ENCODE results near the gene SIRT7. TPM values are rescaled to one million over a fixed set of nuclear protein-coding genes. Genes with fewer than 3 reads are reported as not detected.
A peak's percentile ranks its signal among the peaks of the same experiment; 100 is the strongest.

The SIRT7 gene
- 10 to 100 TPM; 55.1 to 61.0 TPM for total RNA-seq

- H3K4me3 Mint-ChIP-seq = peak within 1 kb of the TSS; percentile 78
- ATAC-seq (peak; percentile 89), DNase-seq (peak; percentile 86)
- CTCF ChIA-PET = interaction anchor here (0.9 to 4.2 kb wide), 6 partner anchors 9 to 120 kb away, joined by 3 to 26 read pairs (median 5); partner anchors contain the start of genes DCXR and MAFG
- H3K27ac Mint-ChIP-seq = peak within 1 kb of the TSS; percentile 82
- no peaks in the 10 kb centered on the region for H3K27me3 Mint-ChIP-seq
- H3K36me3 Mint-ChIP-seq = peaks cover 29% of the 10 kb centered on the region
- peaks cover 28% of the 10 kb centered on the region for H3K4me1 Mint-ChIP-seq
- no peaks in the 10 kb centered on the region for H3K9me3 Mint-ChIP-seq (ENCODE audit: low read depth)
Observed at GRCh38 chr17:81917565-81918332, at the start of gene SIRT7. SIRT7 (minus strand) TSS chr17:81918176; CDS start chr17:81918131, 45 bp downstream.

- H3K4me1 Mint-ChIP-seq = peaks cover 7% of the 10 kb centered on the region
- H3K27me3 Mint-ChIP-seq = peaks cover 29% of the 10 kb centered on the region
- CTCF ChIA-PET = interaction anchor here (1.1 to 2.8 kb wide), 5 partner anchors 10 to 71 kb away, joined by 3 to 20 read pairs (median 5); partner anchors contain the start of gene DCXR
- DNase-seq (no peak), ATAC-seq (no peak)
- H3K4me3 Mint-ChIP-seq = no peak overlapping the region
- H3K9me3 Mint-ChIP-seq (ENCODE audit: low read depth) = no peaks in the 10 kb centered on the region
- no peaks in the 10 kb centered on the region for H3K36me3 Mint-ChIP-seq
- no peak overlapping the region for H3K27ac Mint-ChIP-seq
Observed at GRCh38 chr17:81967244-81967532, 49.2 kb upstream of the SIRT7 start.

GRCh38 chr17:81966343-81967243 is 48.6 kb upstream of the SIRT7 start:
- CTCF ChIA-PET = interaction anchor here (1.1 to 2.8 kb wide), 3 partner anchors 10 to 54 kb away, joined by 3 to 20 read pairs (median 4); no protein-coding TSS in a partner anchor
- H3K4me1 Mint-ChIP-seq = peaks cover 7% of the 10 kb centered on the region
- no peak overlapping the region for H3K27ac Mint-ChIP-seq
- H3K9me3 Mint-ChIP-seq (ENCODE audit: low read depth) = no peaks in the 10 kb centered on the region
- no peak overlapping the region for H3K4me3 Mint-ChIP-seq
- no peak for DNase-seq
- no peak for ATAC-seq
- H3K36me3 Mint-ChIP-seq = no peaks in the 10 kb centered on the region
- H3K27me3 Mint-ChIP-seq = peaks cover 31% of the 10 kb centered on the region

- Mint-ChIP-seq H3K4me1 (peaks cover 7% of the 10 kb centered on the region), H3K9me3 (ENCODE audit: low read depth) (no peaks in the 10 kb centered on the region), H3K4me3 (no peak overlapping the region), H3K27ac (no peak overlapping the region), H3K27me3 (peaks cover 31% of the 10 kb centered on the region), H3K36me3 (no peaks in the 10 kb centered on the region)
- CTCF ChIA-PET = interaction anchor here (1.8 to 2.4 kb wide), 2 partner anchors 40 to 56 kb away, joined by 4 to 13 read pairs; no protein-coding TSS in a partner anchor
- DNase-seq = no peak
- ATAC-seq = no peak
Observed at GRCh38 chr17:81964081-81964849, 46.3 kb upstream of the SIRT7 start.

GRCh38 chr17:81962499-81963441 is 44.8 kb upstream of the SIRT7 start:
- ATAC-seq (no peak), DNase-seq (no peak)
- Mint-ChIP-seq H3K36me3 (no peaks in the 10 kb centered on the region), H3K4me1 (no peaks in the 10 kb centered on the region), H3K27me3 (peaks cover 41% of the 10 kb centered on the region), H3K4me3 (no peak overlapping the region), H3K9me3 (ENCODE audit: low read depth) (no peaks in the 10 kb centered on the region), H3K27ac (no peak overlapping the region)
- CTCF ChIA-PET = interaction anchor here (0.6 to 2.4 kb wide), 5 partner anchors 15 to 68 kb away, joined by 3 to 13 read pairs (median 3); partner anchors contain the start of genes CENPX and LRRC45

- Mint-ChIP-seq H3K4me1 (no peaks in the 10 kb centered on the region), H3K27ac (no peak overlapping the region), H3K36me3 (no peaks in the 10 kb centered on the region), H3K27me3 (peaks cover 47% of the 10 kb centered on the region), H3K4me3 (no peak overlapping the region), H3K9me3 (ENCODE audit: low read depth) (no peaks in the 10 kb centered on the region)
- CTCF ChIA-PET = interaction anchor here (0.6 to 2.7 kb wide), 7 partner anchors 11 to 69 kb away, joined by 3 to 181 read pairs (median 13); partner anchors contain the start of genes CENPX and LRRC45
- no peak for ATAC-seq
- no peak for DNase-seq
Observed at GRCh38 chr17:81961521-81962498, 43.8 kb upstream of the SIRT7 start.

- ATAC-seq = no peak
- Mint-ChIP-seq H3K36me3 (no peaks in the 10 kb centered on the region), H3K9me3 (ENCODE audit: low read depth) (no peaks in the 10 kb centered on the region), H3K27me3 (peaks cover 47% of the 10 kb centered on the region), H3K4me1 (no peaks in the 10 kb centered on the region), H3K27ac (no peak within 1 kb of the TSS), H3K4me3 (no peak within 1 kb of the TSS)
- DNase-seq = no peak
- CTCF ChIA-PET = interaction anchor here (1.1 to 2.7 kb wide), 7 partner anchors 10 to 240 kb away, joined by 3 to 181 read pairs (median 17); partner anchors contain the start of genes ASPSCR1, CENPX and LRRC45
Observed at GRCh38 chr17:81961087-81961511, 43.1 kb upstream of the SIRT7 start, which contains the start of gene NOTUM. NOTUM (minus strand) TSS chr17:81961187; CDS start chr17:81960909, 278 bp downstream.

- CTCF ChIA-PET = interaction anchor here (0.7 to 2.7 kb wide), 42 partner anchors 8 to 393 kb away, joined by 3 to 181 read pairs (median 5); partner anchors contain the start of genes ASPSCR1, CENPX, DCXR and DUS1L
- Mint-ChIP-seq H3K36me3 (no peaks in the 10 kb centered on the region), H3K27me3 (peaks cover 47% of the 10 kb centered on the region), H3K4me1 (no peaks in the 10 kb centered on the region), H3K4me3 (no peak overlapping the region), H3K27ac (no peak overlapping the region), H3K9me3 (ENCODE audit: low read depth) (no peaks in the 10 kb centered on the region)
- no peak for ATAC-seq
- no peak for DNase-seq
Observed at GRCh38 chr17:81960130-81960958, 42.4 kb upstream of the SIRT7 start.

GRCh38 chr17:81959362-81960129 is 41.6 kb upstream of the SIRT7 start:
- Mint-ChIP-seq H3K27ac (no peak overlapping the region), H3K27me3 (peaks cover 41% of the 10 kb centered on the region), H3K36me3 (no peaks in the 10 kb centered on the region), H3K4me1 (no peaks in the 10 kb centered on the region), H3K9me3 (ENCODE audit: low read depth) (no peaks in the 10 kb centered on the region), H3K4me3 (no peak overlapping the region)
- CTCF ChIA-PET = interaction anchor here (0.6 to 2.7 kb wide), 54 partner anchors 9 to 392 kb away, joined by 3 to 181 read pairs (median 5); partner anchors contain the start of genes ASPSCR1, CCDC57, CENPX and DCXR
- DNase-seq = peak; percentile 75
- ATAC-seq = peak; percentile 96
